Fibroblast of lung (primary cell): ENCODE results near the gene RABL2B. TPM values are rescaled to one million over a fixed set of nuclear protein-coding genes. Genes with fewer than 3 reads are reported as not detected.

Experiments
- DNase-seq, 2 donors: peaks; one replicate each; pipeline versions ENCODE4 v3.0.0 to v3.0.0-alpha.2; 2010; ENCODE audit warnings: low read depth in 2 of 2
- H2AFZ ChIP-seq: 2 replicates; pipeline ENCODE4 v1.5.1; 2012; ENCODE audit warnings: low read length, control low read depth, inconsistent platforms
- H3K27ac ChIP-seq: 2 replicates; pipeline ENCODE4 v1.5.1; 2011; ENCODE audit warnings: low read length, control low read depth; ENCODE audit not compliant: insufficient read depth
- H3K27me3 ChIP-seq: 2 replicates; pipeline ENCODE4 v1.5.1; 2011; ENCODE audit warnings: mild to moderate bottlenecking, low read length; ENCODE audit not compliant: control insufficient read depth, insufficient read depth
- H3K36me3 ChIP-seq: 2 replicates; pipeline ENCODE4 v1.5.1; 2011; ENCODE audit warnings: low read length; ENCODE audit not compliant: control insufficient read depth, insufficient read depth
- H3K4me1 ChIP-seq: 2 replicates; pipeline ENCODE4 v1.5.1; 2011; ENCODE audit warnings: low read length; ENCODE audit not compliant: control insufficient read depth, insufficient read depth; ENCODE audit errors: extremely low read depth
- H3K4me2 ChIP-seq: 2 replicates; pipeline ENCODE4 v1.5.1; 2011; ENCODE audit warnings: low read length, control low read depth; ENCODE audit not compliant: insufficient read depth; ENCODE audit errors: extremely low read depth
- H3K4me3 ChIP-seq, 4 experiments: fragments of 200-600 bp in 1 of 4; sonication (generic) in 1 of 4; replicated peaks in 1 of 4; 2 replicates each; pipeline ENCODE4 v1.5.1; 2011 to 2016; ENCODE audit warnings: low read length in 4 of 4, low read depth in 3 of 4, mild to moderate bottlenecking in 3 of 4, control low read depth in 2 of 4, inconsistent platforms in 1 of 4, mixed read lengths in 1 of 4; ENCODE audit not compliant: insufficient read depth in 1 of 4; ENCODE audit errors: control extremely low read depth in 1 of 4
- H3K79me2 ChIP-seq: 2 replicates; pipeline ENCODE4 v1.5.1; 2012; ENCODE audit warnings: mild to moderate bottlenecking, low read length, inconsistent platforms; ENCODE audit not compliant: control insufficient read depth, insufficient read depth
- H3K9ac ChIP-seq: 2 replicates; pipeline ENCODE4 v1.5.1; 2011; ENCODE audit warnings: mild to moderate bottlenecking, low read length, control low read depth; ENCODE audit not compliant: insufficient read depth
- H3K9me3 ChIP-seq: 2 replicates; pipeline ENCODE4 v1.5.1; 2012; ENCODE audit warnings: low read depth, low read length; ENCODE audit not compliant: control insufficient read depth, insufficient read depth
- H4K20me1 ChIP-seq: 2 replicates; pipeline ENCODE4 v1.5.1; 2011; ENCODE audit warnings: low read length; ENCODE audit not compliant: control insufficient read depth, insufficient read depth; ENCODE audit errors: extremely low read depth
- EZH2 ChIP-seq: IDR thresholded peaks from 2 replicates; pipeline ENCODE4 v1.5.1; 2012; ENCODE audit warnings: low read length, control low read depth, mild to moderate bottlenecking; ENCODE audit errors: missing control alignments
- polyA plus RNA-seq, 2 donors: library from polyadenylated mRNA; depleted of rRNA in 1 of 2; stranded (reverse) in 1 of 2; unstranded in 1 of 2; fragments of >200 nt; gene quantifications; 2 replicates each; pipeline ENCODE4 v1.2.1, GENCODE V29; 2011 to 2012; ENCODE audit warnings: missing spikeins in 1 of 2
- total RNA-seq: library from RNA; depleted of rRNA; stranded (reverse); fragments of >200 nt; gene quantifications from 2 replicates; pipeline ENCODE4 v1.2.1, GENCODE V29; 2014
- TF ChIP-seq, protein P1 (sequence below), 2 donors: IDR thresholded peaks in 1 of 2; conservative IDR thresholded peaks in 1 of 2; 1 replicate in 1 of 2; 2 replicates in 1 of 2; pipeline ENCODE4 v1.5.1; 2011 to 2012; ENCODE audit warnings: low read length in 2 of 2, control low read depth in 1 of 2, inconsistent platforms in 1 of 2, low read depth in 1 of 2, mild to moderate bottlenecking in 1 of 2

The RABL2B gene
- total and polyA plus RNA-seq, 2 donors (not counting 1 experiment from before 2014, with no cell fraction given): 11.4 to 23.6 TPM

DNA sequence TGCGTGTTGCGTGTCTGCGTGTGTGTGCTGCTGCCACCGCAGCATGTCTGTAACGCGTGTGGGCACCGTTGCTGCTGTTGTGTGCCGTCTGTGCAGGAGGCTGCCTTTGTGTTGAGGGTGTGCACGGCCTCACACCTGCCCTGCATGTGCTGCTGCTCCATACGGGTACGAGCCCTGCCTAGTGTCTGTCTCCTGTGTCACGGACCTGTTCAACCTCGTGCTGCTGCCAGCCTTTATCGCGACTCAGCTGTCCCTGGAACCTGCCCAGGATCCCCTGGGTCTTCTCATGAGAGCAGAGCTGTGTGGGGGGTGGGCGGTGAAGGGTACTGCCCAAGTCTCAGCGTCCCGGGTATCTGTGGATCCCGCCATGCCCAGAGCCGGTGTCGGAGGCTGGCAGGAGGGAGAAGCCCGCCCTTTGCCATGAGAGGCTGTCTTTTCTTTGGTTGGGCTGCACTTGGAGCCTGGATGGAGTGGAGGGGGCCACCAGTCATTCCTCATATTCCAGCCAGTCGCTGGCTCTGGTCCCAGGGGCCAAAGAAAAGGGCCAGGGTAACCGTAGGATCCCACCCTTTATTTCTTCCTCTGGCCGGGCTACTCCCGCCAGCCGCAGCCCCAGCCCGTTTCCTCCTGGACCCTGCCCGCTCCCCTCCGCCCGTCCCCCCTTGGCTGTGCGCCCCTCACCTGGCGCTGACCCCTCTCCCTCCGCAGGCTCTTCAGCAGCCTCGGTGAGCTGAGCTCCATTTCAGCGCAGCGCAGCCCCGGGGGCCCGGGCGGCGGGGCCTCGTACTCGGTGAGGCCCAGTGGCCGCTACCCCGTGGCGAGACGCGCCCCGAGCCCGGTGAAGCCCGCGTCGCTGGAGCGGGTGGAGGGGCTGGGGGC is 53.2 kb downstream of the RABL2B start:
- Histone ChIP-seq H3K27me3 (no peaks in the 10 kb centered on the region), H3K36me3 (no peaks in the 10 kb centered on the region), H2AFZ (no peak overlapping the region), H3K9ac (no peak overlapping the region), H3K79me2 (no peaks in the 10 kb centered on the region), H3K4me3 (no peak overlapping the region), H3K4me1 (peaks cover 4% of the 10 kb centered on the region), H3K27ac (no peak overlapping the region), H3K9me3 (no peaks in the 10 kb centered on the region), H4K20me1 (no peaks in the 10 kb centered on the region), H3K4me2 (no peak overlapping the region)
- no peak for DNase-seq
- TF ChIP-seq EZH2: no peak

- TF ChIP-seq, protein P1, sequence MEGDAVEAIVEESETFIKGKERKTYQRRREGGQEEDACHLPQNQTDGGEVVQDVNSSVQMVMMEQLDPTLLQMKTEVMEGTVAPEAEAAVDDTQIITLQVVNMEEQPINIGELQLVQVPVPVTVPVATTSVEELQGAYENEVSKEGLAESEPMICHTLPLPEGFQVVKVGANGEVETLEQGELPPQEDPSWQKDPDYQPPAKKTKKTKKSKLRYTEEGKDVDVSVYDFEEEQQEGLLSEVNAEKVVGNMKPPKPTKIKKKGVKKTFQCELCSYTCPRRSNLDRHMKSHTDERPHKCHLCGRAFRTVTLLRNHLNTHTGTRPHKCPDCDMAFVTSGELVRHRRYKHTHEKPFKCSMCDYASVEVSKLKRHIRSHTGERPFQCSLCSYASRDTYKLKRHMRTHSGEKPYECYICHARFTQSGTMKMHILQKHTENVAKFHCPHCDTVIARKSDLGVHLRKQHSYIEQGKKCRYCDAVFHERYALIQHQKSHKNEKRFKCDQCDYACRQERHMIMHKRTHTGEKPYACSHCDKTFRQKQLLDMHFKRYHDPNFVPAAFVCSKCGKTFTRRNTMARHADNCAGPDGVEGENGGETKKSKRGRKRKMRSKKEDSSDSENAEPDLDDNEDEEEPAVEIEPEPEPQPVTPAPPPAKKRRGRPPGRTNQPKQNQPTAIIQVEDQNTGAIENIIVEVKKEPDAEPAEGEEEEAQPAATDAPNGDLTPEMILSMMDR (conservative IDR thresholded peaks at IDR 0.05 in 1 of 2, IDR thresholded peaks at IDR 0.05 in 1 of 2; ENCODE audit: low read depth in 1 of 2, low read length in 2 of 2): no peak
- no peak for TF ChIP-seq EZH2
- Histone ChIP-seq H4K20me1 (no peaks in the 10 kb centered on the region), H3K4me3 (no peak overlapping the region), H3K9ac (no peak overlapping the region), H3K9me3 (no peaks in the 10 kb centered on the region), H3K36me3 (no peaks in the 10 kb centered on the region), H3K27ac (no peak overlapping the region), H3K79me2 (no peaks in the 10 kb centered on the region), H3K4me2 (no peak overlapping the region), H2AFZ (no peak overlapping the region), H3K4me1 (peaks cover 4% of the 10 kb centered on the region), H3K27me3 (no peaks in the 10 kb centered on the region)
- DNase-seq: no peak
These were observed 53.9 kb downstream of the RABL2B start for GRCh38 chr22:50729391-50730012.

DNA sequence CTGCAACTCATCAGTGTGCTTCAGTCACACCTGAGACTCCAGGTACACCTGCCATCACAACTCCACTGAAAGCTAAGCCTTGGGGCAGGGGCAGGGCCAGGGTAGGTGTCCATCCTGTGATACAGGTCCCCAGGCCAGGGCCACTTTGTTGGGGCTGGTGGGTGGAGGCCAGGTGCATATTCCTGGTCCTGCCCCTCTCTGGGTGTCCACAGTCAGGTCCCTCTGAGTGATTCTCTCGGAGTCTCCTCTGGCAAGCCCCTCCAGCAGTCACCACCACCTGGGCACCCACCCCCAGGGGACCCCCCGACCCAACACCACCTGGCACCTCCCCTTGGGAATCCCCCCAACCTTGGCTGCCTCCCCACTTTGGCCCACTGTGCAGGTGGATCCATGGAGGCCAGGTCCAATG is 54.9 kb downstream of the RABL2B start:
- no peak overlapping the region for H3K4me2 ChIP-seq
- no peak overlapping the region for H2AFZ ChIP-seq
- H3K9ac ChIP-seq: no peak overlapping the region
- DNase-seq: no peak
- peaks cover 2% of the 10 kb centered on the region for H3K4me1 ChIP-seq
- no peaks in the 10 kb centered on the region for H3K79me2 ChIP-seq
- no peaks in the 10 kb centered on the region for H4K20me1 ChIP-seq
- no peak overlapping the region for H3K4me3 ChIP-seq
- H3K27ac ChIP-seq: no peak overlapping the region
- no peaks in the 10 kb centered on the region for H3K27me3 ChIP-seq
- no peak for TF ChIP-seq EZH2
- TF ChIP-seq, protein P1 (conservative IDR thresholded peaks at IDR 0.05 in 1 of 2, IDR thresholded peaks at IDR 0.05 in 1 of 2; ENCODE audit: low read depth in 1 of 2, low read length in 2 of 2): no peak
- H3K9me3 ChIP-seq: no peaks in the 10 kb centered on the region
- H3K36me3 ChIP-seq: no peaks in the 10 kb centered on the region
